Mucosa of stomach (tissue), 1 donor: ENCODE results near the gene TSPOAP1.

Experiments used
- H3K27me3 ChIP-seq: one replicate; pipeline ENCODE4 v1.7.0; 2013; ENCODE audit warnings: mild to moderate bottlenecking, low read length; ENCODE audit not compliant: control insufficient read depth, insufficient read depth
- H3K36me3 ChIP-seq: one replicate; pipeline ENCODE4 v1.7.0; 2013; ENCODE audit warnings: low read length; ENCODE audit not compliant: control insufficient read depth, insufficient read depth
- H3K4me1 ChIP-seq: one replicate; pipeline ENCODE4 v1.7.0; 2013; ENCODE audit warnings: mild to moderate bottlenecking, low read length; ENCODE audit not compliant: control insufficient read depth, insufficient read depth
- H3K4me3 ChIP-seq: one replicate; pipeline ENCODE4 v1.7.0; 2013; ENCODE audit warnings: low read length
- H3K9ac ChIP-seq: one replicate; pipeline ENCODE4 v1.7.0; 2013; ENCODE audit warnings: mild to moderate bottlenecking, low read length, moderate library complexity
- H3K9me3 ChIP-seq: one replicate; pipeline ENCODE4 v1.7.0; 2013; ENCODE audit warnings: mild to moderate bottlenecking, low read length, moderate library complexity; ENCODE audit not compliant: control insufficient read depth
- donor health status: Pancreatic carcinoma.

TSPOAP1 gene

DNA sequence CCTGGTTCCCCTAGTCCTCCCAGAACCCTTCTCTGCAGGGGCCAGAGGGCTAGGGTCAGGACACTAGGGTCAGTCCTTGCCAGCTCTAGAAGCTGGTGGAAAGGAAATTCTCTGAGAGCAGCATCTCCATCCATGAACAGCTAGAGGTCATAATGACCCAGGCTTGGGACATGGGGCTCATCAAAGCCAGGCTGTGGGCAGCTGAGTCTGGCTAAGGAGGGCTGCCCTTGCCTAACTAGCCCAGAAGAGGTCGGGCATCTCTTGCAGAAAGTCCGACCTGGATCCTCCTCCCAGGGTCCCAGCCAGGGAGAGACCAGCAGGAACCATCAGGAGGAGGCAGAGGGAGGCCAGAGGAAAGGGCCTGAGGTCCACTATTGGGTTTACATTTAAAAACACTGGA lies 52.2 kb downstream of the TSPOAP1 start:
- Histone ChIP-seq H3K4me1 (peaks cover 4% of the 10 kb centered on the region), H3K4me3 (no peak overlapping the region), H3K9me3 (no peaks in the 10 kb centered on the region), H3K27me3 (peaks cover 22% of the 10 kb centered on the region), H3K36me3 (no peaks in the 10 kb centered on the region), H3K9ac (no peak overlapping the region)

DNA sequence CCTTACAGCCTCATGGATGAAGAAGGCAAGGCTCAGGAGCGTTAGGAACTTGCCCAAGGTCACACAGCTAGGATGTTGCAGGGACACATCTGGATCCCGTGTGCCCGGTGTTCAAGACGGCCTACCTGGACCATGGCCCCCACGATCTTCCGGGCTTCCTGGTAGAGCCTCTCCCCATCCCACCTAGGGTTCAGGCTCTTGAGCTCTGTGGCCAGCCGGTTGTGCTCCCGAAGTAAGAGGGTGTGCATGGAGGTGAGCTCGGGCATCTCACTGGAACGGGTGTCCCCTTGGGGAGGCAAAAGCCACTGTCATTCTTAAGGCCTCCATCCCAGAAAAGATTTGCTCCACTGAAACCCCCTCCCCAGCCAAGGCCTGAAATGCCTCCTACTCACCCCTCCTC lies 53.2 kb downstream of the TSPOAP1 start:
- no peaks in the 10 kb centered on the region for H3K9me3 ChIP-seq
- no peaks in the 10 kb centered on the region for H3K36me3 ChIP-seq
- no peak overlapping the region for H3K9ac ChIP-seq
- no peak overlapping the region for H3K4me3 ChIP-seq
- H3K4me1 ChIP-seq = peaks cover 4% of the 10 kb centered on the region
- peaks cover 18% of the 10 kb centered on the region for H3K27me3 ChIP-seq

DNA sequence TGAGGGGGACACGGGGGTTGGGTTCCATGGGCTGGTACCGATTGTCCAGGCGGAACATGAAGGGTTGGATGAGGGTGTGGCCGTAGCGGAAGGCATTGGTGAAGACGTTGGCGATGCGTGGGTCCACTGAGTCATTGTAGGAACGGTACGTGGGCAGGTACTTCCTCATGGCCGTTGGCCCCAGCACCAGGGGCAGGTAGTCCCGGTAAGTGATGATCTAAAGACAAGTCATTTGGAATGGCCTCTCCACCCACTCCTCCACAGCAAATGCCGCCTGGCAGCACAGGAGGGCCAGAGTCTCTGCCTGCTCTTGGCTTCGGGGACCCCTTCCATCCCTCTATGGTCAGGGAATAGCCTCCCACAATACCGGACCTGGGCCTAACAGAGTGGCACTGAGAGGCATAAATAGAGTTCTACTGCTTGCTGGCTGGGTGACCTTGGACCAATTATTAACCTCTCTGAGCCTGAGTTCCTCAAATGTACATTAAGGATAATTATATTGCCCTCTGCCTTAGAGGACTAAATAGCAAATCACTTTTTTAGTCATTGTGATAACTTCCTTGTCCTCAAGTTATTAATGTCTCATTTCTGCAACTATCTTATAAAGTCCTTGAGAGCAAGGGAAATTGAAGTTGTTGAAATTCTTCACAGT lies 55.0 kb downstream of the TSPOAP1 start:
- no peak overlapping the region for H3K4me3 ChIP-seq
- no peaks in the 10 kb centered on the region for H3K9me3 ChIP-seq
- no peak overlapping the region for H3K9ac ChIP-seq
- no peaks in the 10 kb centered on the region for H3K4me1 ChIP-seq
- H3K36me3 ChIP-seq = no peaks in the 10 kb centered on the region
- H3K27me3 ChIP-seq = no peaks in the 10 kb centered on the region

DNA sequence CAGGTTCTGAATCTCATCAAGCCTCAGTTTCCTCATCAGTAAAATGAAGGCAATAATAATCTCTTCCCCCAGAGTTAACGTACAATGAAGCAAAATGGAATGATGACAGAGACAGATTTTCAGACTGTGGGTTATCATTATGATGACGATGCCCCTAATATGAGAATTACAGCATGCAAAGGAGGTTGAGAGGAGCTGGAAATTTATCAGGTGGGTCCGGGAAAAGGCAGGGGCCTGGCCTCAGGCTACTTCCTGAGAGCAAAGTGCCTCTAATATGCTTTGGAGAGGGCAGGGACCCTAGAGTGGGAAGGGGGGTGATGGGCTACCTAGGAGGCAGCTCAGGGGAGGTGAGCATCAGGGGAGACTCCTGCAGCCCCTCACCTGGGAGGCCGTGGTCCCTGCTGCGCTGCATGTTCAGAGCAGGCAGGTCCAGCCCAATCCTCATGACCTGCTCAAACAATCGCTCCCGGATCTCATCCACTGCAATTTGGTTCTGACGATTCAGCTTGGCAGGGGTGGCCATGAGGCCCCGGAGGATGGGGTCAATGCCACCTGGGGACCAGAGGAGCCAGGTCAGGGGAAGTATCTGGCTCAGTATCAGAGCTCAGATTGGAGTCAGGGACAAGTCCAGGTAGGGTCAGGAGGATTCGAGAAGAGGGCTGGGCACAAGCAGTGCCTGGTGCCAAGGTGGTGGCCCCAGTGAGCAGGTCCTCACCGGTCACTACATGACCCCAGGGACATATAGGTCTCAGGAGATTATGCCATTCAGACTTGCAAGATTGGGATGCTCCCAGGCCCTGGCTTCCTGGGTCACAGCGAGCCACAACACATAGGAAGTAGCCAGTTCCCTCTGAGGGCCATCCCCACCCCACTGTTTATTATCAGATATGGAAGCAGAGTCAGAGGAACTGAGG lies 56.0 kb downstream of the TSPOAP1 start:
- no peaks in the 10 kb centered on the region for H3K36me3 ChIP-seq
- no peaks in the 10 kb centered on the region for H3K9me3 ChIP-seq
- H3K27me3 ChIP-seq = no peaks in the 10 kb centered on the region
- H3K9ac ChIP-seq = no peak overlapping the region
- no peaks in the 10 kb centered on the region for H3K4me1 ChIP-seq
- no peak overlapping the region for H3K4me3 ChIP-seq

GRCh38 chr17:58271216-58271931 lies 57.2 kb downstream of the TSPOAP1 start:
- Histone ChIP-seq H3K9ac (no peak overlapping the region), H3K9me3 (no peaks in the 10 kb centered on the region), H3K36me3 (no peaks in the 10 kb centered on the region), H3K4me1 (no peaks in the 10 kb centered on the region), H3K4me3 (no peak overlapping the region), H3K27me3 (no peaks in the 10 kb centered on the region)

DNA sequence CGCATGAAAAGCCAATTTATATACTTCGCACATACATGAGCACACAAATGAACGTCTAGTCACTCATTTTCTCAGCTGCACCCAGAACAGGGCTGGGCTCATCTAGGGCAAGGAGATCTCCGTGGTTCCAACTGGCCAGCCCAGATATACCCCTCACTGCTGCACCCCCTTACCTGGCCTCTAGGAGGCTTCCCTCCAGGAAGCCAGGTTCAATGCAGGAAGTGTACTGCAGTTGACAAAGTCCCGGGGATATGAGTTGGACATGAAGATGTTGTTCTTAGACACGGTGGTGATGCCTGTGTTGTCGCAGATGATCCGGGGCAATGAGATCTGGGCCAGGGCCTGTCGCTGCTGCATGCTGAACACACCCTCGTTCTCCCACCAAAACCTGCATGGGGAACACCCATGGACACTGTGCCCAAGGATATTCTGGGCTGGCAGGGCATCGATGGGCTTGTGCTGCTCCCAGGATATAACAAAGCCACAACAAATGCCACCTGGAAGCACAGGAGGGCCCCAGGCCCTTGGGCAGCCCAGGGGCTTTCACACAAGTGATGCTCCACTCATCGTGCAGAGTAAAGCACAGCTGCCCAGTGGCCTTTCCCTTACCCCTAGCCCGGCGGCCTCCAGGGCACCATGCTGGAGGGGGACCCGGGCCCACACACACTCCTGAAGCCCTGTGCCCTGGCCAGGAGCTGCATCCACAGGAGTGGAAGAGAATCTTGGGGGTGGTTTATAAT lies 57.9 kb downstream of the TSPOAP1 start:
- no peak overlapping the region for H3K4me3 ChIP-seq
- H3K9ac ChIP-seq = no peak overlapping the region
- H3K36me3 ChIP-seq = no peaks in the 10 kb centered on the region
- H3K4me1 ChIP-seq = no peaks in the 10 kb centered on the region
- H3K9me3 ChIP-seq = no peaks in the 10 kb centered on the region
- peaks cover 4% of the 10 kb centered on the region for H3K27me3 ChIP-seq

DNA sequence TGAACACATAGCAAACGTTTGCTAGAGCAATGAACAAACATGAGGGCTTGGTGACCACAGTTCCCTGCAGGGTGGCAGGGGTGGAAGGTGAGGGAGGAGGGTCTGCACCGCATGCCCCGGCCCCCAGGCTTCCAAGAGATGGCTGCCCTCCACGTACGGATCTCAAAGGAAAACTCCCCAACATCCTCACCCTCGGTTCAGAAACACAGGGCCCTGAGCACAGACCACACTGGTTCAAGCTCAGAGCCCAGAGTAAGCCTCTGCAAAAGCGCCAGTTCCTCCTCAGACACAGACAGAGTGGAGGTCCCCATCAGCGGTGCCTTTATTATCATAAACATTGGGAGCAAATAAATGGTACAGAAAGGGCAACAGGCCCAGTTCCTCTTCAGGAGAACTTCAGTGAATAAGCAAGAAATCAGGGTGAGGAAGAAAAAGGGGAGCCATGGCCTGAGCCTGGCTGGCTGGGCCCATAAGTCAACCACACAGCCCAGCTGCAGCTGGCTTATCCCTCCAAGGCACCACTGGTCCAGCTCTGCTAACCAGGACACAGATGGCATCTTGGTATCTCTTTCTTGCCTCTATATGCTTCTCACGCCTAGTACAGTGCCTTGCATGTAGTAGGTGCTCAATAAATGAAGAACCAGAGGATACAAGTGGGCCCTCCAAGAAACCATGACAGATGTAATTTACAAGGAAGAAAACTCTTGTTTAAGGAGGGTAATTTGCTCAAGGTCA lies 58.9 kb downstream of the TSPOAP1 start:
- Histone ChIP-seq H3K27me3 (peaks cover 4% of the 10 kb centered on the region), H3K4me3 (no peak overlapping the region), H3K9me3 (no peaks in the 10 kb centered on the region), H3K36me3 (no peaks in the 10 kb centered on the region), H3K9ac (no peak overlapping the region), H3K4me1 (no peaks in the 10 kb centered on the region)

DNA sequence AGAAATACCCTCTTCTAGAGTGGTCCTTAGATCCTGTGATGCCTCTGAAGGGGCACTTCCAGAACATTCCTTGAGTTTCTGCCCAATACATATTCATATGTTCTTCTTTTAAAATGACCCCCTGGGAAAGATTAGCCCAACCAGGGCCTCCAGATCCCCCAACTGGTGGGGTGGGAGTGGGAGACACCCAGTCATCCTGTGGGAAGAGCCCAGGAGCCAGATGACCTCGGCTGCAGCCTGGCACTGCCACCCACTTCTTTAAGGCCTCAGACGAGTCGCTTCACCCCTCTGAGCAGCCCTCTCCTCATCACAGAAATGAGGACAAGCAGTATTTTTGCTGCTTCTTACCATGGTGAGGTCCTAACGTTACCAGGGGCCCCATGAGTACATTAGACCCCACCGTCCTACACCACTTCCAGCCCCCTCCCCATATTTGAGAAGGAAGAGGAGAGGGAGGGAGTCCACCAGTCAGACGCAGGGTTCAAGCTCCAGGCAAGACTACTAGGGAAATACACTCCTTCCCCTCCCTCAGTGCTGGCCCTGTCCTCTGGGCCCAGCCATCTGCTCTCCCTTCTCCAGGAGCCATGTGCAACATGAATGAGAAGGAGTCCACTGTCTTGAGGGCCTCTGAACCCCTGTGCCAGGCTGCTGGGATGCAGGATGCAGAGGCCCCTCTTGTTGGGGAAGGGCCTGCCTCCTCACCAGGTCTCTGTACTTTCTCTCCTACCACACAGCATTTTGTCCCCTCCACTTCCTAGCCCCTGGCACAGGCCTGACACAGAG lies 59.6 kb downstream of the TSPOAP1 start:
- H3K27me3 ChIP-seq = peaks cover 4% of the 10 kb centered on the region
- H3K4me3 ChIP-seq = no peak overlapping the region
- H3K9me3 ChIP-seq = no peaks in the 10 kb centered on the region
- no peak overlapping the region for H3K9ac ChIP-seq
- H3K36me3 ChIP-seq = no peaks in the 10 kb centered on the region
- no peaks in the 10 kb centered on the region for H3K4me1 ChIP-seq

DNA sequence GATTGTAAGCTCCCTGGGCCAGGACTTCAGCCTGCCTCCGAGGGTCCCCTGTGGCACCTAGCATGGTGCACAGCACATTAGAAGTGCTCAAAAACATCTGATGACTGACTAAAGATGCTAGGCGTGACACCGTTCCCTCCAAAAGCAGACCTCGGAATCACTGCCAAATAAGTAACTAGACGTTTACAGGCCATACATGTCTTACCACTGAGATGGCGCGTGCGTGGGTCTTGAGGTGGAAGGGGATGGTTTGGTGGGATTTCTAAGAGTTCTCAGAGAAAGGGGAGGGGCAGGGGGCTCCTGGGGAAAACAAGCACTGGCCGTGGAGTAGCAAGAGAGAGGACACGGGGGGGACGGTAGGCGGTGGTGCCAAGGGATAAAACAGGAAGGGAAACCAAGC lies 60.3 kb downstream of the TSPOAP1 start:
- peaks cover 9% of the 10 kb centered on the region for H3K27me3 ChIP-seq
- H3K9ac ChIP-seq = no peak overlapping the region
- H3K9me3 ChIP-seq = no peaks in the 10 kb centered on the region
- H3K4me3 ChIP-seq = no peak overlapping the region
- H3K4me1 ChIP-seq = no peaks in the 10 kb centered on the region
- no peaks in the 10 kb centered on the region for H3K36me3 ChIP-seq

- H3K4me1 ChIP-seq = no peaks in the 10 kb centered on the region
- H3K9me3 ChIP-seq = no peaks in the 10 kb centered on the region
- peaks cover 9% of the 10 kb centered on the region for H3K27me3 ChIP-seq
- no peak overlapping the region for H3K4me3 ChIP-seq
- H3K9ac ChIP-seq = no peak overlapping the region
- H3K36me3 ChIP-seq = no peaks in the 10 kb centered on the region
Observed at GRCh38 chr17:58267347-58268324, 61.0 kb downstream of the TSPOAP1 start.
